ENCODE data around the gene RREB1. TPM values are rescaled to one million over a fixed set of nuclear protein-coding genes. Genes with fewer than 3 reads are reported as not detected.

The RREB1 gene
- total RNA-seq, 1 donor from 2014 or later, result 22.4 TPM

- H3K27ac ChIP-seq (ENCODE audit: low read depth, low read length), result no peak overlapping the region
- H3K36me3 ChIP-seq (ENCODE audit: control insufficient read depth in 3 of 3, insufficient read depth in 3 of 3, low read length in 3 of 3), result peaks cover 29 to 65% (median 56%) of the 10 kb centered on the region in 3 donors
- no peaks in the 10 kb centered on the region for H3K9me3 ChIP-seq (ENCODE audit: control insufficient read depth in 3 of 3, low read length in 3 of 3)
- no peaks in the 10 kb centered on the region for H3K27me3 ChIP-seq (ENCODE audit: control insufficient read depth in 3 of 3, insufficient read depth in 3 of 3, low read length in 3 of 3)
- H3K4me3 ChIP-seq (ENCODE audit: low read length in 3 of 3), result no peak overlapping the region
- H3K9ac ChIP-seq (ENCODE audit: low read depth in 1 of 3, low read length in 3 of 3), result no peak overlapping the region
- peaks cover 0 to 5% (median 0%) of the 10 kb centered on the region in 3 donors for H3K4me1 ChIP-seq (ENCODE audit: control insufficient read depth in 3 of 3, insufficient read depth in 3 of 3, low read length in 3 of 3)
Observed at GRCh38 chr6:7184502-7184901, 76.7 kb downstream of the RREB1 start.

- peaks cover 0 to 5% (median 0%) of the 10 kb centered on the region in 3 donors for H3K4me1 ChIP-seq (ENCODE audit: control insufficient read depth in 3 of 3, insufficient read depth in 3 of 3, low read length in 3 of 3)
- H3K36me3 ChIP-seq (ENCODE audit: control insufficient read depth in 3 of 3, insufficient read depth in 3 of 3, low read length in 3 of 3), result peaks cover 29 to 65% (median 57%) of the 10 kb centered on the region in 3 donors
- H3K27me3 ChIP-seq (ENCODE audit: control insufficient read depth in 3 of 3, insufficient read depth in 3 of 3, low read length in 3 of 3), result no peaks in the 10 kb centered on the region
- H3K9ac ChIP-seq (ENCODE audit: low read depth in 1 of 3, low read length in 3 of 3), result no peak overlapping the region
- H3K27ac ChIP-seq (ENCODE audit: low read depth, low read length), result no peak overlapping the region
- no peaks in the 10 kb centered on the region for H3K9me3 ChIP-seq (ENCODE audit: control insufficient read depth in 3 of 3, low read length in 3 of 3)
- no peak overlapping the region for H3K4me3 ChIP-seq (ENCODE audit: low read length in 3 of 3)
Observed at GRCh38 chr6:7185561-7185960, 77.8 kb downstream of the RREB1 start.

- H3K27ac ChIP-seq (ENCODE audit: low read depth, low read length), result peak overlapping the region; percentile 10
Observed at GRCh38 chr6:7188492-7188891, 80.7 kb downstream of the RREB1 start.

GRCh38 chr6:7189101-7189758 is 81.5 kb downstream of the RREB1 start:
- Histone ChIP-seq H3K9ac (ENCODE audit: low read depth in 1 of 3, low read length in 3 of 3) (no peak overlapping the region), H3K27ac (ENCODE audit: low read depth, low read length) (no peak overlapping the region), H3K4me3 (ENCODE audit: low read length in 3 of 3) (no peak overlapping the region)

More at GRCh38 chr6:7188492-7188891, 80.7 kb downstream of the RREB1 start:
- Histone ChIP-seq H3K36me3 (ENCODE audit: control insufficient read depth in 3 of 3, insufficient read depth in 3 of 3, low read length in 3 of 3) (peaks cover 9 to 41% (median 36%) of the 10 kb centered on the region in 3 donors), H3K4me3 (ENCODE audit: low read length in 3 of 3) (no peak overlapping the region), H3K27me3 (ENCODE audit: control insufficient read depth in 3 of 3, insufficient read depth in 3 of 3, low read length in 3 of 3) (no peaks in the 10 kb centered on the region), H3K4me1 (ENCODE audit: control insufficient read depth in 3 of 3, insufficient read depth in 3 of 3, low read length in 3 of 3) (peaks cover 0 to 2% (median 0%) of the 10 kb centered on the region in 3 donors), H3K9ac (ENCODE audit: low read depth in 1 of 3, low read length in 3 of 3) (peak overlapping the region in 1 of 3 donors; percentile 5), H3K9me3 (ENCODE audit: control insufficient read depth in 3 of 3, low read length in 3 of 3) (no peaks in the 10 kb centered on the region)

GRCh38 chr6:7190791-7191190 is 83.0 kb downstream of the RREB1 start:
- Histone ChIP-seq H3K36me3 (ENCODE audit: control insufficient read depth in 3 of 3, insufficient read depth in 3 of 3, low read length in 3 of 3) (peaks cover 6 to 34% (median 33%) of the 10 kb centered on the region in 3 donors), H3K9ac (ENCODE audit: low read depth in 1 of 3, low read length in 3 of 3) (no peak overlapping the region), H3K27me3 (ENCODE audit: control insufficient read depth in 3 of 3, insufficient read depth in 3 of 3, low read length in 3 of 3) (no peaks in the 10 kb centered on the region), H3K4me3 (ENCODE audit: low read length in 3 of 3) (no peak overlapping the region), H3K27ac (ENCODE audit: low read depth, low read length) (no peak overlapping the region), H3K4me1 (ENCODE audit: control insufficient read depth in 3 of 3, insufficient read depth in 3 of 3, low read length in 3 of 3) (peaks cover 4 to 7% (median 5%) of the 10 kb centered on the region in 3 donors), H3K9me3 (ENCODE audit: control insufficient read depth in 3 of 3, low read length in 3 of 3) (no peaks in the 10 kb centered on the region)

More at GRCh38 chr6:7189101-7189758, 81.5 kb downstream of the RREB1 start:
- H3K4me1 ChIP-seq (ENCODE audit: control insufficient read depth in 3 of 3, insufficient read depth in 3 of 3, low read length in 3 of 3), result no peaks in the 10 kb centered on the region
- no peaks in the 10 kb centered on the region for H3K9me3 ChIP-seq (ENCODE audit: control insufficient read depth in 3 of 3, low read length in 3 of 3)
- H3K36me3 ChIP-seq (ENCODE audit: control insufficient read depth in 3 of 3, insufficient read depth in 3 of 3, low read length in 3 of 3), result peaks cover 6 to 38% (median 34%) of the 10 kb centered on the region in 3 donors
- H3K27me3 ChIP-seq (ENCODE audit: control insufficient read depth in 3 of 3, insufficient read depth in 3 of 3, low read length in 3 of 3), result no peaks in the 10 kb centered on the region

DNA sequence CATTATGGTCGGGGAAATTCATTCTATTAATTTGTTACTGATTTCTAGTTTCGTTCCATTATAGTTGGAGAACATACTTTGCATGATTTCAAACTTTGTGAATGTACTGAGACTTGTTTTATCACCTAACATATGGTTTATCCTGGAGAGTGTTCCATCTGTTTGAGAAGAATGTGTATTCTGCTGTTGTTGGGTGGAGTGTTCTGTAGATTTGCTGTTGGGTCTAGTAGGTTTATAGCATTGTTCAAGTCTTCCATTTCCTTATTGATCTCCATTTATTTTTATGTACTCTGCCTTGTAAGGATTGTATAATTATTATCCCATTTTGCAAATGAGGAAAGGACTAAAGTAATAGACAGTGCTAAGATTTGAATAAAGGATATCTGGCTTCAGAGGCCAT is 85.4 kb downstream of the RREB1 start:
- H3K27me3 ChIP-seq (ENCODE audit: control insufficient read depth in 3 of 3, insufficient read depth in 3 of 3, low read length in 3 of 3), result no peaks in the 10 kb centered on the region
- peaks cover 4 to 26% (median 18%) of the 10 kb centered on the region in 3 donors for H3K36me3 ChIP-seq (ENCODE audit: control insufficient read depth in 3 of 3, insufficient read depth in 3 of 3, low read length in 3 of 3)
- no peak overlapping the region for H3K27ac ChIP-seq (ENCODE audit: low read depth, low read length)
- peaks cover 14 to 21% (median 19%) of the 10 kb centered on the region in 3 donors for H3K4me1 ChIP-seq (ENCODE audit: control insufficient read depth in 3 of 3, insufficient read depth in 3 of 3, low read length in 3 of 3)
- H3K4me3 ChIP-seq (ENCODE audit: low read length in 3 of 3), result no peak overlapping the region
- H3K9me3 ChIP-seq (ENCODE audit: control insufficient read depth in 3 of 3, low read length in 3 of 3), result no peaks in the 10 kb centered on the region
- no peak overlapping the region for H3K9ac ChIP-seq (ENCODE audit: low read depth in 1 of 3, low read length in 3 of 3)

- Histone ChIP-seq H3K27me3 (ENCODE audit: control insufficient read depth in 3 of 3, insufficient read depth in 3 of 3, low read length in 3 of 3) (no peaks in the 10 kb centered on the region), H3K4me3 (ENCODE audit: low read length in 3 of 3) (no peak overlapping the region), H3K9me3 (ENCODE audit: control insufficient read depth in 3 of 3, low read length in 3 of 3) (no peaks in the 10 kb centered on the region), H3K9ac (ENCODE audit: low read depth in 1 of 3, low read length in 3 of 3) (no peak overlapping the region), H3K36me3 (ENCODE audit: control insufficient read depth in 3 of 3, insufficient read depth in 3 of 3, low read length in 3 of 3) (peaks cover 0 to 13% (median 6%) of the 10 kb centered on the region in 3 donors), H3K27ac (ENCODE audit: low read depth, low read length) (no peak overlapping the region), H3K4me1 (ENCODE audit: control insufficient read depth in 3 of 3, insufficient read depth in 3 of 3, low read length in 3 of 3) (peaks cover 14 to 21% (median 19%) of the 10 kb centered on the region in 3 donors)
Observed at GRCh38 chr6:7194657-7195056, 86.9 kb downstream of the RREB1 start.

GRCh38 chr6:7195339-7196018 is 87.7 kb downstream of the RREB1 start:
- Histone ChIP-seq H3K4me1 (ENCODE audit: control insufficient read depth in 3 of 3, insufficient read depth in 3 of 3, low read length in 3 of 3) (peaks cover 14 to 21% (median 19%) of the 10 kb centered on the region in 3 donors), H3K27me3 (ENCODE audit: control insufficient read depth in 3 of 3, insufficient read depth in 3 of 3, low read length in 3 of 3) (no peaks in the 10 kb centered on the region), H3K9me3 (ENCODE audit: control insufficient read depth in 3 of 3, low read length in 3 of 3) (no peaks in the 10 kb centered on the region), H3K4me3 (ENCODE audit: low read length in 3 of 3) (no peak overlapping the region), H3K36me3 (ENCODE audit: control insufficient read depth in 3 of 3, insufficient read depth in 3 of 3, low read length in 3 of 3) (peaks cover 0 to 7% (median 4%) of the 10 kb centered on the region in 3 donors), H3K9ac (ENCODE audit: low read depth in 1 of 3, low read length in 3 of 3) (no peak overlapping the region), H3K27ac (ENCODE audit: low read depth, low read length) (no peak overlapping the region)

DNA sequence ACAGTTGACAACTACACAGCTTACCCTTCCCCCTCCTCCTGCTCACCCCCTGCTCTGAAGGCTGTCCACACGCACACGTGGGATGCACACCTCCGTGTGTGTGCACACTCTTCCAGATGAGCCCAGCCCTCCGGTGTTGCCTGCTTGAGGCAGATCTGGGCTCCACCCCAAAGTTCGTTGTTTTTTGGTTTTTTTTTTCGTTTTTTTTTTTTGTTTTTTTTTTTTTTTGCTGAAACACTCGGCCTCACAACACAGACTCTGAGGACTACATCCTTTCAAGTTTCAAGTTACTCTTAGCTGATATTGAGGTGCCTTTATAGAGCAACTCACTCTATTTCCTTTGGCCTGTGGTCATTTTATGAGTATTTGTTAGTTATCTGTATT is 88.2 kb downstream of the RREB1 start:
- H3K9ac ChIP-seq (ENCODE audit: low read depth in 1 of 3, low read length in 3 of 3), result no peak overlapping the region
- H3K4me3 ChIP-seq (ENCODE audit: low read length in 3 of 3), result no peak overlapping the region
- peaks cover 0 to 2% (median 0%) of the 10 kb centered on the region in 3 donors for H3K36me3 ChIP-seq (ENCODE audit: control insufficient read depth in 3 of 3, insufficient read depth in 3 of 3, low read length in 3 of 3)
- H3K4me1 ChIP-seq (ENCODE audit: control insufficient read depth in 3 of 3, insufficient read depth in 3 of 3, low read length in 3 of 3), result peaks cover 14 to 21% (median 19%) of the 10 kb centered on the region in 3 donors
- no peaks in the 10 kb centered on the region for H3K27me3 ChIP-seq (ENCODE audit: control insufficient read depth in 3 of 3, insufficient read depth in 3 of 3, low read length in 3 of 3)
- no peak overlapping the region for H3K27ac ChIP-seq (ENCODE audit: low read depth, low read length)
- no peaks in the 10 kb centered on the region for H3K9me3 ChIP-seq (ENCODE audit: control insufficient read depth in 3 of 3, low read length in 3 of 3)

DNA sequence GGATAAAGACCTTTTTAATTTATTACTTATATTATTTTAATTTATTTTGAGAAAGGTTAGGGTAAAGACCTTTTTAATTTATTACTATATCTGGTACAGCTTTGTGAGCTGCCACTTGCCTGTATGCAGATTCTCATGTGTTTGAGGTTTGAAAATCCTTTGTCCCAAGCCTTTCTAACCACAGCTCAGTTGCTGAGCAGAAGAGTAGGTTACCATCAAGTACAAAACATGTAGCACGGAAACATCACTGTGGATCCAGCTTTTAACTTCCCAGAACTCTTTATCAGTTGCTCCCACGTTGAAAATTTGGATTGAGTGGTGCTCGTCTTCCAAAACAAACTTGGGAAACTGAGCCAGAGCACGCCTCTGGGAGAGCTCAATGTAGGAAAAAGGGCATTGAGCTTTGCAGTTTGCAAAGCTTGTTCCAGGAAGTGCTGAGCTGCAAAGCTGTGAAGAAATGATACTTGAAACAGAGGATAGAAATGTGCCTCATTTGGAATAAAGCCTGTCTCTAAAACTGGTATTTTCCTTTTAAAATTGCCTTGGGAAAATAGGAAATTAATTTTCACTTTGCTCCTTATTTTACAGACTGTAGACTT is 89.0 kb downstream of the RREB1 start:
- Histone ChIP-seq H3K9me3 (ENCODE audit: control insufficient read depth in 3 of 3, low read length in 3 of 3) (no peaks in the 10 kb centered on the region), H3K9ac (ENCODE audit: low read depth in 1 of 3, low read length in 3 of 3) (no peak overlapping the region), H3K4me1 (ENCODE audit: control insufficient read depth in 3 of 3, insufficient read depth in 3 of 3, low read length in 3 of 3) (peaks cover 14 to 21% (median 19%) of the 10 kb centered on the region in 3 donors), H3K4me3 (ENCODE audit: low read length in 3 of 3) (no peak overlapping the region), H3K27me3 (ENCODE audit: control insufficient read depth in 3 of 3, insufficient read depth in 3 of 3, low read length in 3 of 3) (no peaks in the 10 kb centered on the region), H3K36me3 (ENCODE audit: control insufficient read depth in 3 of 3, insufficient read depth in 3 of 3, low read length in 3 of 3) (peaks cover 0 to 2% (median 0%) of the 10 kb centered on the region in 3 donors), H3K27ac (ENCODE audit: low read depth, low read length) (no peak overlapping the region)

Measured in skeletal muscle tissue (tissue), 4 donors.